GM12873 (cell line): ENCODE data around the gene CDKAL1.

ENCODE experiments used
- CTCF ChIP-seq: IDR thresholded peaks from 2 replicates; pipeline ENCODE4 v1.5.1; 2012; ENCODE audit warnings: low read depth, mild to moderate bottlenecking, moderate library complexity, low read length, control low read depth; ENCODE audit not compliant: insufficient read depth; ENCODE audit errors: missing control alignments

Gene CDKAL1

GRCh38 chr6:20699402-20699801 lies 165.1 kb downstream of the CDKAL1 start:
- TF ChIP-seq CTCF, result no peak

GRCh38 chr6:20700375-20700774 lies 166.1 kb downstream of the CDKAL1 start:
- TF ChIP-seq CTCF, result no peak

- TF ChIP-seq CTCF, result no peak
These were observed 168.1 kb downstream of the CDKAL1 start for GRCh38 chr6:20702366-20702765.

GRCh38 chr6:20703049-20703448 lies 168.8 kb downstream of the CDKAL1 start:
- no peak for TF ChIP-seq CTCF

DNA sequence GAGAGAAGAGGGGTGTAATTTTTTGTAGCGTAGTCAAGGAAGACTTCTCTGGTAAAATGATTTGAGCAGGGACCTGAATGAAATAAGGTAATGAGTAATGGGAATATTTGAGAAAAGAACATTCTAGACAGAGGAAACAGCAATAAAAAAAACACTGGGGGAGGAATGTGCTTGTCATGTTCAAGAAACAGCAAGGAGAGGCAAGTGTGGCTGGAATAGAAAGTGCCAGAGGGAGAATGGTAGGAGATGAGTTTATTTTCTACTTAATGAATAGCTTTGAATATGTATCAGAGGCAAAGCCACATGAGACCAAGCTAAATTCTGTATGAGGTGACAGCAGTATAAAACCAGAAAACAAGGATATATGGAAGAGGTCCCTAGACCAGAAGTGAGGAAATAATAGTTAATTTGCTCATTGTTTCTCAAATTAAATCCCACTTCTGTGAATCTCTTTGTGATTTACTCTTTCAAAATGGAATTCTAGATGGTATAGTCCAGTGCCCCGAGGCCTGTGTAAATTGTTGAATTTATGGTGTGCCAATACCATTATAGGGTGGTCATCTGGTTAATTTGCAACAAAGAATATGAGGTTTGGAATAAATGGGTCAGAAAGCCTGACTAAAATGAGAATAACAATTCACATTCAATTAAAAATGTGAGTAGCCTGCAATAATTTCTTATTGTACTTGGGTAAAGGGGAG lies 170.2 kb downstream of the CDKAL1 start:
- no peak for TF ChIP-seq CTCF

GRCh38 chr6:20705741-20706140 lies 171.5 kb downstream of the CDKAL1 start:
- no peak for TF ChIP-seq CTCF

DNA sequence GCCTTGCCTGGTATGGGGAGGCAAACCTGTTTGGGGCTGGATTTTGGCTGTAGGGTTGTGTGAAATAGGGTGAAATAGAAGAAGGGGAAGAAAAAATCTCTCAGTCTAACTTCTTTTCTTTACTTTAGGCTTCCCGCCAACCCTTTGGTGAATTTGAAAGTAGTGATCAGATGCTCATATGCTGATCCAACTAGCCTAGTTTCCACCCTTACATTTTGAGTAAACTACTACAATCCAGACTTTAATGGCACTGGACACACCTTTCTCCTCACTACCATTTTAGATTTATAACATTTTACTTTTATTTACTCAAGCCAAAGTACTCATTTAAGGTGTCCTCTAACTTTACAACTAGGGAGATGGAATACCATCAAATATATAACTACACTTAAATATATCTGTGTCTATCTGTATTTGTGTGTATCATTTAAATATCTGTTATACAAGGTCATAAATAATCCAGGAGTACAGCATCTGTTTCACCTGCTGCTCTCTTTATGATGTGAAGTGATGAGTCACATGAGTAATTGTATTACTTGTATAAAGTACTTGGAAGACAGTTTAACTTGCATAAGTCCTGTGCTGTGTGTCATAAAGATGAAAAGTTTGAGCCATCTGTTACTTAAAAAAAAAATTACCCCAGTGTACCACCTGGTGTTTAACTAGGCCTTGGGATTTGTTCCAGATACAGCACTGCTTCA lies 172.1 kb downstream of the CDKAL1 start:
- TF ChIP-seq CTCF, result no peak
